ENCODE data around the gene MBTD1. TPM values are rescaled to one million over a fixed set of nuclear protein-coding genes. Genes with fewer than 3 reads are reported as not detected.
A peak's percentile ranks its signal among the peaks of the same experiment; 100 is the strongest.
"Not testable (repeated sequence)": the region's sequence is repeated elsewhere in the genome, so short reads cannot be mapped to it uniquely, and the experiment has no call there.

Gene MBTD1
- 8.2 and 25.5 TPM in 2 replicates for total RNA-seq

DNA sequence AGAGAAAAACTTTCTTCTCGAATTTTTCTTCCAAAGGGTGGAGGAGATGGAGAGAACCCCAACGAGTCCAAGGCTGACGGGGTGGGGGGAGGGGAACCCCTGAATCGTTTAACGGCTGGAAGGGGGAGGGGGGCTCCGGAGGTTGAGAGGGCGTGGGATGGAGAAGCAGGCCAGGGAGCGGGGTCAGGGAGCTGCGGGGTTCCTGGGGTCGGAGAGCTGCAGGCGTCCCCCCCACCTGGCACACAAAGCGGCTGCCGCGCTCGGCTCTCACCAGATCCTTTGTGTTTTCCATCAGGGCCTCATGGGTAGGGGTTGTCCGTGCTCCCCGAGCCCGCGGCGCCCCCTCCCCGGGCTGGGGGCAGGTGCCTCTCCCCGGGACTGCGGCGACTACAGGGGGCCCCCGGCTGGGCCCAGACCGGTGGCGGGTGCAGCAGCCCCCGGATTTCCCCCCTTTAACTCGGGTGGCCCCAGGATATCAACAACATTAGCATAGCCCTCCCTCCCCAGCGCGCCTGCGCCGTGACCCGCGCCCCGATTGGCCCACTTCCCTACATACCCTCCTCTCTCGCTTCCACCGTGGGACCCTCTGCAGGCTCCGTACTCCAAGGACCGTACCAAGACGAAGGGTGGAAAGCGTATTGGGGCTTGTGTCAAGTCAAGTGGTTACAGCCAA is at the start of gene MBTD1:
MBTD1 (minus strand) TSS at position 486 of the 673 bp plus-strand sequence. CDS start 34,888 bp downstream, outside the sequence.
- DNase-seq (ENCODE audit: low read depth): peak; percentile 93

DNA sequence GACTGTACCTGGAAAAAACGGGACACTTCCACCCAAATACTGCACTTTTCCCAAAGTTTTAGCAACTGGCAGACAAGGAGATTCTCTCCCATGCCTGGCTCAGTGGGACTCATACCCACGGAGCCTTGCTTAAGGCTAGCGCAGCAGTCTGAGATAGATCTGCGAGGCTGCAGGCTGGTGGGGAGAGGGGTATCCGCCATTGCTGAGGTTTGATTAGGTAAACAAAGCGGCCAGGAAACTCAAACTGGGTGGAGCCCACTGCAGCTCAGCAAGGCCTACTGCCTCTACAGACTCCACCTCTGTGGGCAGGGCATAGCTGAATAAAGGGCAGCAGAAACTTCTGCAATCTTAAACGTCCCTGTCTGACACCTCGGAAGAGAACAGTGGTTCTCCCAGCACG is 45.3 kb upstream of the MBTD1 start:
- no peak for DNase-seq (ENCODE audit: low read depth)

DNA sequence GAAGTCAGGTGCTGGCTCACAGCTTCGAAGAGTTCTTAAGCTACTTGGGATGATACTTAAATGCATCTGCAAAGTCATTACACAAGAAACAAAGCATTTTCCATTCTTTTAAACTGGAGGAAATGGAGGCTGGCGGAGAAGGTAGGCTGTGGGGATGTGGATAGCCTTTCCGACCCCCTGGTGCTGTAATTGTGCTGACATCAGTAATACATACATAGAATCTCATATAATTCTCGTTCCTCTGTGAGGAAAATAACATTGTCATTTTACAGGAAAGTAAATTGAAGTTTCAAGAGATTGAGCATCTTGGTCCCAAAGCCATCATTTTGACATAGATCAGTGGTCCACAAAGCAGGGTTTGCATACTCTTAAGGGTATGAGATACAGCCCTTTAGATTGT is 40.0 kb upstream of the MBTD1 start:
- no peak for DNase-seq (ENCODE audit: low read depth)

DNA sequence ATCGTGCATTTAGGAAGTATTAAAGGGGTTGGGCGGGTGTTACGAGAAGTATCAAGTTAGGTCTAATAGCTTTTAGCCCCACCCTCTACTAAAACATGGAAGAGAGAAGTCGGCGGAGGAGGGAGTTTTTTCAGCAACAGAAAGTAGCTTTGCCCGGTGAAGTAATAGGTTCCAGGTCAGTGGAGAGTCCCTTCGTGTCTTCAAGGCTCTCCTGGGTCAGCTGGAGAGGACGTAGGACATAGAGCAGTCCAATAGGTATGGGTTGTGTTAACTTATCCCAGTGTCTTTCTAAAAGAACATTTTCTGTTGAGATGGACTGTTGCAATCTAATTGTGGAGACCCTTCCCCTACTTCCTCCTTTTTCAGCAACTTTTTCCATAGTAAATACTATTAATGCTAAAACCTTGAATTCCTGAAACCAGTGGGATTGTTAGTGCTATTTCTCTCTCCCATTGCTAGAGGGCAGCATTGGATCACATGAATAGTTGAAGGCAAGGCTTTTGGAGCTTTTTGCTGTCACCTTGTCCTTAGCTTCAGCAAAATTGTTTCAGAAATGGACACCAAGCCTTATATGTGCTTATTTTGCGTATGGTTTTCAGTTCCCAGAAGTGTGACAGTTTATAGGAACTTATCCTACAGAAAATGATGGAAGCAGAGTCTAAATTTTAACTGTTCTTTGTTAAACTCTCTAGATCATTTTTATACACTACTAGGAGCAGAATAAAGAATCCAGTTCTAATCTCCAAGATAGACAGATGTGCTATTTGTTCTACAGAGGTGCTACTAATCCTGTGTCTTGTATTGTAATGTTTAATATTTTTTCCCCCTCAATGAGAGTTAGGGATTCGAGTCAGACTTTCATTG is 38.9 kb upstream of the MBTD1 start:
- DNase-seq (ENCODE audit: low read depth): peak; percentile 47

DNA sequence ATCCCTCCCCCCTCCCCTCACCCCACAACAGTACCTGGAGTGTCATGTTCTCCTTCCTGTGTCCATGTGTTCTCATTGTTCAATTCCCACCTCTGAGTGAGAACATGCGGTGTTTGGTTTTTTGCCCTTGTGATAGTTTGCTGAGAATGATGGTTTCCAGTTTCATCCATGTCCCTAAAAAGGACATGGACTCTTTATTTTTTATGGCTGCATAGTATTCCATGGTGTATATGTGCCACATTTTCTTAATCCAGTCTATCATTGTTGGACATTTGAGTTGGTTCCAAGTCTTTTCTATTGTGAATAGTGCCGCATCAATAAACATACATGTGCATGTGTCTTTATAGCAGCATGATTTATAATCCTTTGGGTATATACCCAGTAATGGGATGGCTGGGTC is 34.5 kb upstream of the MBTD1 start:
- DNase-seq (ENCODE audit: low read depth): not testable (repeated sequence)

DNA sequence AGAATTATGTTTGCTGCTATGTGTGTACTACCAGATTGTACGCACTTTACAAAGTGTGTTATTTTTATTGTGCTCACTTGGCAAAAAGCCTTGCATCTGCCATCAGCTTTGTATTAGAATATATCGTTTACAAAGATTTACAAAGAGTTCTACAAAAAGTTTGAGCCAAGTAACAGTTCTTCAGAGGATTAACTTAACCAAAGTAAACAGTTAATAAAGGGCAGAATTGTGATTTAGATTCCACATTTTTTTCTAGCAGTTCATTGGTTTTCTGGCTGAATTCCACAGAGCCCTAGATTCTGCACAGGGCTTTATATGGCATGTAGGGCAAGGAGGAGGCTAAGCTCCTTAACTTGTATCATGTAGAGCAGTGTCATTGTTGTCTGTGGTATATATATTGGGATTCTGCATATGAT is 29.9 kb upstream of the MBTD1 start:
- DNase-seq (ENCODE audit: low read depth): no peak

DNA sequence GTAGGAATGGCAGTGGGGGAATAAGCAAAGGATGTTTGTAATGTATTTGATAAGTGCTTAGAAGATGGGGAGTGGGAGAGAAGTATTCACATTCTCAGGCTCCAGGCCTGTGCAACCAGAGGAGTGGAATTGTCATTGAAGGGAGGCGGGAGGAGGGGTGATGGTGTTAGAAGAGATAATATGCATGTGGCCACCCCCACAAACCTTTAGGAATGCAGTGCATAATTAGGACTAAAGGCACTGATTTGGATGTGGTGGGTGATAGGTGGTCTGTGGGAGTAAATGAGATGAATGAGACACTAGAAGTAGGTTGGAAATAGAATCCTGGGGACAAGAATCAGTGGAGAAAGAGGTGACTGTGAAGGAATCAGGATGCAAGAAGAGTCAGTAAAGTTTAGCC is 27.6 kb upstream of the MBTD1 start:
- DNase-seq (ENCODE audit: low read depth): no peak

DNA sequence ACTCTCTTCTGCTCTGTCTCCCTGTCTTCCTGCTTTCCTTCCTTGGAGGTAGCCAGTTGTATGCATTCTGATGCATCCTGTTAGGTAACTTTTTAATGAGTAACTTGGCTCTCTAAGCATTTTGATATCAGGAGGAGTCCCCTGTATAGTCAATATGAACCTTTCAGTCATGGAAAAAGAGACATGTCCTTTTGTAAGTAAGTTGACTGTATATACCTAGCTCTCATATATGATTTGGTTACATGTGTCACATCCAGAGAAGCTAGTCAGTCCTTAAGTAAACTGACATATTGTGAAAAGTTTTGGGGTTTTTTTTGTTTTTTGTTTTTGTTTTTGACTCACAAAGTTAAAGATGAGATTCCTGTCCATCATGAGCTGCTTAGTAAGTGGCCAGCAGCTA is 19.3 kb upstream of the MBTD1 start:
- no peak for DNase-seq (ENCODE audit: low read depth)

DNA sequence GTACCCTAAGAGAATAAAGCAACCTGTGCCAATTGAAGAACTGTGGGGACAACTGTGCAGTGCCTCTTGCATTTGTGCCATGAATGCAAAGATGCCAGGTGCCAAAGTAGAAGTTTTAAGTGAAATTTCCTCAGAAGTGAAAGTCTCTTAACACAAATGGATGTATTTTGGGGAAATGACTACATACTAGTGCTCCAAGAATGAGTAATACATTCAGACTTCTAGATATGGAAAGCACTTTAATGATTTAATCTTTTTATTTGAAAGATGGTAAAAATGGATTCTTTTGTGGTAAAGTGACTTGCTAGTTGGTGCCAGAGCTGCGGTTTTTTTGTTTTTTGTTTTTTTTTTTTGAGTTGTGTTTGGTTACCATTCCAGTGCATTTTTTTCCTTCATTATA is 15.5 kb upstream of the MBTD1 start:
- DNase-seq (ENCODE audit: low read depth): no peak

DNA sequence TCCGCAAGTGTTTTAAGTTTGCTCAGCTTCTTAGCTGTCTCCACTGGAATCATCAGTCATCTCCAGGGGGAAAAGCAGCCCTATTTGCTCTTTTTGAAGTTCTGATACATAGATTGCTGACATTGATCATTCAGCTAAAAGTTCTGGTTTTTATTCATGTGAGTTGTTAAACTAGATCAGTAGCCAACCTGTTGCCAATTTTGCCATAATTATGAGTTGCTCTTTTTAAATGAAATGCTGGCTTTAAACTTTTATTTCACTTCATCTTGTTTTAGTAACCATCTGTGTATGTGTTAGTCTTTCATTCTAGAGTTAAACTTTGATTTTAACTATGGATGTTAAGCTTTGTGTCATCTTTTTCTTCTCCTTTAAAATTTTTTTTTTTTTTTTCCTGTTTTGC is 13.0 kb upstream of the MBTD1 start:
- DNase-seq (ENCODE audit: low read depth): no peak

DNA sequence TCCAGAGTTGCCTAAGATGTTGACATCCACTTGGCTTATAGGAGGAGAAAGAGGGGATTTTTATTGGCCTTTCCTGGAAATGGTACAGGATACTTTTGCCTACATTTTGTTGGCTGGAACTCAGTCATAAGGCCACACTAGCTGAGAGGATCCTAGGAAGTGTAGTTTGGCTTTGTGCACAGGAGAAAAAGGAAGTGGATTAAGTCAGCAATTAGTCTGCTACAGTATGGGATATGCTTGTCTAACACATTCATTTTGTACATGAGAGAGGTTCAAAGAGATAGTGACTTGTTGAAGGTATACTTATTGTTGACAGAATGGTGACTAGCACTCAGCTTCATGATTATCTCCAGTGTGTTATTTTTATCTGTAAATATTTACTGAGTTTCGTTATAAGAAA is 10.8 kb upstream of the MBTD1 start:
- no peak for DNase-seq (ENCODE audit: low read depth)

DNA sequence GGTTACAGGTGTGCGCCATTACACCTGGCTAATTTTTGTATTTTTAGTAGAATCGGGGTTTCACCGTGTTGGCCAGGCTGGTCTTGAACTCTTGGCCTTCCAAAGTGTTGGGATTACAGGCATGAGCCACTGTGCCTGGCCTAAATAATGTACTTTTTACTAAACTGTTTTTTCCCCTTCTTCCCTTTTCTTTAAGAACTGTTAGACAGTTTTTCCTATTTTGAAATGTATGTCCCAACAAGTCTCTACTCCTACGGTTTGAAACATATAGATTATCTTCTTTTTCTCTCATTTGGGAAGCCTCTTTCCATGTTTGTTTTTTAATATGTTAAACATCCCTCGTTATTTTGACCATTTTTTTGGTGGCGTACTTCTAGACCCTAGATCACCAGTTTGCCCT is 10.1 kb upstream of the MBTD1 start:
- DNase-seq (ENCODE audit: low read depth): no peak

DNA sequence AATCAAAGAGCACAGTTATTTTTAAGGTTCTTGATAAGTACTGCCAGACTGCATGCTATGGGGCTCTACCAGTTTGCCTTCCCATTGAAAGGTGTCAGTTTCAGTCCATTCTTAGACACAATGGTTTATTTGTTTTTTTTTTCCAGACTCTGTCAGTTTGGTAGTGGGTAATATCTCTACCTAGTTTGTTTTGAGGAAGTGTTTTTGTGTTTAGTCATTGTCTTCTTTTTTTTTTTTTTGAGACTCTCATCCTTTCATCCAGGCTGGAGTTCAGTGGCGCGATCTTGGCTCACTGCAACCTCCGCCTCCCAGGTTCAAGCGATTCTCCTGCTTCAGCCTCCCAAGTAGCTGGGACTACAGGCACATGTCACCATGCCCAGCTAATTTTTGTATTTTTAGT is 4.6 kb upstream of the MBTD1 start:
- not testable (repeated sequence) for DNase-seq (ENCODE audit: low read depth)

DNA sequence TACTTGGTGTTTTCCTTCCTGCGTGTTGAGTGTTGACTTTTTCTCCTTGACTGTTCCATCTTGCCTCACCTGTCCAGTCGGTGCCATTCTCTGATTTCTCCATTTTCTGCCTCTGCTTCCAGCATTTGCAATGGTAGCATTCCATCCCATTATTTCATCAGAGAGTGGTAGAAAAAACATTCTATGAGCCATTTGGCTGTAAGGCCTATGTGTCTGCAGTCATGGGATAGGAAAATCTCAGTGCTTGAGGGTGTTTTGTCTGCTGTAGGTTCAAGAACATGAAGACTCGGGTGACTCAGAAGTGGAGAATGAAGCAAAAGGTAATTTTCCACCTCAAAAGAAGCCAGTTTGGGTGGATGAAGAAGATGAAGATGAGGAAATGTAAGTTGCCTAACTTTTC is 3.2 kb upstream of the MBTD1 start:
- DNase-seq (ENCODE audit: low read depth): peak; percentile 69

DNA sequence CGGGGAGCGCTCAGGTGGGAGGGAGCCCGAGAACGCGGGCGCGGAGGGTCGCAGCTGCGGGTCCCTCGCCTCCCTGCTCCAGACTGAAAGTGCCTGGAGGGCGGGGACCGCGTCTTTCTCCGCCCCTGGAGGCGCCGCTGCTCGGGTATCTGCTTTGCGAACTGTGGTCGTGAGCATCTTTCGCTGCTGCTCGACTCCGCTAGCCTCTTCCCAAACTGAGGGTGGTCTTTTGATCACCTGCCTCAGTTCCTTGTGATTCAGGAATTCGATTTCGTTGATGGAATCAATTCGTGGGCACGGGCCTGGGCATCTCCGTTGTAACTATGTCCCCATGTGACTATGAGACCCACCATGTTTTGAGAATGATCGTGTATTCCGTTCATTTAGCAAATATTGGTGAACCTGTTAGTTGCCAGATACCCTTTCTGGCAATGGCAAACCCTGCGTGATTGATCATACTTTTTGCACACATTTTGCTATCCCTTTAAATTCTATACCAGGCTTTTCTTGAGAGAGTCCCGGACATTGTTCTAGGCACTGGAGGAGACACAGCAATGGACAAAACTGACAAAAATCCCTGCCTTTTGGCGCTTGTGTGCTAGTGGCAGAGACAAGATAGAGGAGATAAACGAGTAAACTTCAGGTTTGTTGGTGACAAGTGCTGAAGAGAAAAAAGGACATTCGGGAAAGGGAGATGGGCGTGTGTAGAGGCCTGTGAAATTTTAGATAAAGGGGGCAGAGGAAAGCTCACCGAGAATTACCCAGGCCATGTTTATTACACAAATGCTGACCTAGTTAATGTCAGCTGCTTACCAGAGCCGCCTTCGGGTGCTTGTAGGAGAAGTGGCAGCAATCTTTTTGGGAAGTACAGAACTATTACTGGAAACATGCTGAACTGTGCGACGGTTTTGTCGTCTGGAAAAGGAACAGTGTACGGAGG is 1.4 kb upstream of the MBTD1 start:
- DNase-seq (ENCODE audit: low read depth): no peak

DNA sequence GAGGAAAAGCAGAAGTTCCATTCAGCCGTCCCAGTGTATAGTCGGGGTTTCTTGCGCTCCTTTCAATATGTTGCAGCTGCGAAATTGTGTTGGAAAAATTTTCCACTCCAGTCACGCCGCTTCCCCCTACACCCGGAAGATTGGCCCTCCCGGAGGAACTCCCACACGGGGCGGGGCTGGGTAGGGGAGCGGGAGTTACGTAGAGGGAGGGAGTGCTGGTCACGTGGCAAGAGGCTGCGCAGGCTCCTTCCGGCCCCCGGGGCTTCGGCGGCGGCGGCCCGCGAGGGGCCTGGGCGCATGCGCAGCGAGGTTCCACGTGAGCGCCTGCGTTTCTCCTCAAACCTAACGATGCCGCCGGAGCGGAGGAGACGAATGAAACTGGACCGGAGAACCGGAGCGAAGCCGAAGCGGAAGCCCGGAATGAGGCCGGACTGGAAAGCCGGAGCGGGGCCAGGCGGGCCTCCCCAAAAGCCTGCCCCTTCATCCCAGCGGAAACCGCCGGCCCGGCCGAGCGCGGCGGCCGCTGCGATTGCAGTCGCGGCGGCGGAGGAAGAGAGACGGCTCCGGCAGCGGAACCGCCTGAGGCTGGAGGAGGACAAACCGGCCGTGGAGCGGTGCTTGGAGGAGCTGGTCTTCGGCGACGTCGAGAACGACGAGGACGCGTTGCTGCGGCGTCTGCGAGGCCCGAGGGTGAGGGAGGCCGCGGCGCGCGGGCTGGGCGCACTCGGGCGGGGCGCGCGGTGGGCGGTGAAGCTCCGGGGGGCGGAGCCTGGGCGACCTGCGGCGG is 581 bp upstream of the MBTD1 start, which contains the start of gene UTP18:
UTP18 (plus strand) TSS at position 310 of the 787 bp plus-strand sequence; CDS start at position 349, 39 bp downstream.
- DNase-seq (ENCODE audit: low read depth): peak; percentile 88

DNA sequence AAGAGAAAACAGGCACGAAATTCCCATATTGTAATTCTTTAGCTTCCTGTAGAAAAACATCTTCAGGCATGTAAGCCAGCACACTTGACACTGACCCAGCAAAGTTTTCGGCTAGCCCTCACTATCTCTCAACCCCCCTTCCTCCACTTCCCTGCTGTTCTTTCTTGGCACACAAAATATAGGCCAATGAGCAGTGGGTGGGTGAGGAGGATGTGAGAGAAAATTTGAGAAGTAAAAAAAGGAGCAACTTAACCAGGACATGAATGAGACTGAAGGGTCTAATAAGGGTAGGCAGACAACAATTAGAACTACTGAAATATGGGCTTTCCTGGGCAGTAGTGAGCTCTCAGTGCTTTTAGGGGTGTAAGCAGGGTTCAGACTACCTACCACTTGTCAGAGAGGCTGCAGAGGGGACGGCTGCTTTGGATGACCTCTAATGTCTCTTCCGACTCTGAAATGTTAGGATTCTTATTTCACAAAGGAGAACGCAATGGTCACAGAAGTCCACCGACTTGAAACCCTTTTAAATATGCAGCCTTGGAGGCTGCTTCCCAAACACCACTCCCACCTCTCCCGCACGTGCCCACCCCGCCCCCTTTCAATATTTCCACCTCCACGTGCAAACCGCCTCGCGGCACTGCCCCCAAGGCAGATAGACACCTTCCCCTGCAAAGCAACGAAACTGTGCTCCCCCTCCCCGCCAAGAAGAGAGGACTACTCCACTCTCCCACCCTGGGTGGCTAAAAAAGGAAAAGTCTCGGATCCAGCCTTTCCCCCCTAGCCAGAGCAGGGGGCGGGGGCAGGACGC is 889 bp downstream of the MBTD1 start:
- DNase-seq (ENCODE audit: low read depth): no peak

DNA sequence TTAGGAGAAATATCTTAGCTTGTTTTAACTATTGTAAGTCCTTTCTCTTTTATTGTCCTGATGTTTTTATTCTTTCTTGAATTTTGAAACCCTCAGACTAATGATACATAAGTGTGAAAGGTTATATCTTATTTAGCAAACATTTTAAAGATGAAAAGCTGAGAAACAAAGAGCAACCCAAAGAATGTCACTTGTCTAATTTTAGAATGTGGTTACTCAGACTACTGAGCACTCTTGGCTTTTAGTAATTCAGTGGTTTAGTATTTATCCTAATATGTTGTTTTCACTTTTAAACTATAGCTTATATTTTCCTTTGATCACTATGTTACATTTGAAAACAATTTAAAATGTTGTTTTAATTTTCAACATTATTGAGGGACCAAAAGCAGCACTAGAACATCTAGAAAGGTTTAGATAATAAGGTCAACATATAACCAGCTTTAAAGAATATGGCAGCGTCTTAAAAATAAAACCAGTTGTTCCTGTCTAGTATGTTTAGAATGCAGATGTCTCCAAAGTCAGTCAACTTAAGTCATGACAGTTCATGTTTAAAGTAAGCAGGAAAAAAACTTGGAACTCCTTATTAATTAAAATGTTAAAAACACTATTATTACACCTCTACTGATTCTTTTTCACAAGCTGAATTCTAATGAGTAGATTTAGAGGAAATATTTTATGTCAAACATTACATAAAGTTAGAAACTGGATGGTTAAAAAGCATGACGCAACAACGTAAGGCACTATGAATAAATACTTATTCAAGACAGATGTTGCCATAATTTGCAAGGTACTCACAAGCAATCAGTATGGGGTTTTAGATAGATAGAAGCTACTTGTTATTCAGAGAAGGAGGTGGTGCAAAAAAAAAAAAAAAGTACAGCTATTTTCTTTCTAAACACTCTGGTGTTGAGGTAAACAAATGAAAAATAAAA is 2.4 kb downstream of the MBTD1 start:
- DNase-seq (ENCODE audit: low read depth): no peak

DNA sequence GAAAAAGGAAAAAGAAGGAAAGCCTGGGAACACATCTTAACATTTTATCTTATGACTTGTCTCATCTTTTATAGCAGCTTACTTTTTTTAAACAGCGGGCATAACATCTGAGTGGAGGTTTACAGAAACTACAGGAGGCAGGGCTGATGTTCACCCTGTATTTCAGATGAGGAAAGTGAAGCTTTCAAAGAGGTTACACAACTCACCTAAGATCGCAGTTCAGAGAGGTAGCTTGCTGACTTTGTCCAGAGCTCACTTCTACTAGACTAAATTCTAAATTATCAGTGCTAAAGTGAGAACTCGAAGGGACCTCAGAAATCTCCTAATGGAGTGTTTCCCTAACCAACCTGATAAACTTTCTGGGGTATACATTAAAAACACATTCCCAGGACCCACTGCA is 3.7 kb downstream of the MBTD1 start:
- DNase-seq (ENCODE audit: low read depth): no peak

Measured in renal cortical epithelial cell (primary cell).